B cell (primary cell): Measurements from ENCODE around the gene CTNNA2. TPM values are rescaled to one million over a fixed set of nuclear protein-coding genes. Genes with fewer than 3 reads are reported as not detected.

Experiments used
- ATAC-seq: fragments of 200-7000 bp; cut with Tn5 transposase; one replicate; pipeline ENCODE4 v1.10.0; 2021; ENCODE audit warnings: low read depth, mild to moderate bottlenecking, moderate number of reproducible peaks, moderate library complexity
- CTCF ChIA-PET: fragments of 350-600 bp; sonication (Branson Sonifier 250); formaldehyde crosslinking; loops from one replicate; lab custom pipeline; 2021; ENCODE audit warnings: antibody characterized with exemption, inconsistent platforms; lab: Charles Lee
- POLR2A ChIA-PET: fragments of 350-600 bp; sonication (Branson Sonifier 250); formaldehyde crosslinking; loops from one replicate; lab custom pipeline; 2021; ENCODE audit warnings: antibody characterized with exemption; lab: Charles Lee
- DNase-seq: peaks from one replicate; pipeline ENCODE4 v3.0.0; 2013
- H2AFZ ChIP-seq: 2 replicates; pipeline ENCODE4 v1.6.1; 2012; ENCODE audit warnings: mild to moderate bottlenecking, low read depth, low read length; ENCODE audit not compliant: insufficient read depth, poor library complexity, severe bottlenecking
- H3K27ac ChIP-seq, 2 donors: 1 replicate in 1 of 2; 2 replicates in 1 of 2; pipeline ENCODE4 v1.5.1; 2012 to 2013; ENCODE audit warnings: low read length in 2 of 2, mild to moderate bottlenecking in 2 of 2, moderate library complexity in 1 of 2
- H3K27me3 ChIP-seq, 4 experiments: fragments of 200-600 bp in 1 of 4; sonication (generic) in 1 of 4; replicated peaks in 1 of 4; 1 replicate in 2 of 4; 2 replicates in 2 of 4; pipeline versions ENCODE4 v1.6.1 to v1.7.0; 2013 to 2016; ENCODE audit warnings: low read length in 3 of 4, mild to moderate bottlenecking in 2 of 4, mixed read lengths in 1 of 4, moderate library complexity in 1 of 4; ENCODE audit not compliant: insufficient read depth in 4 of 4, control insufficient read depth in 3 of 4; ENCODE audit errors: control extremely low read depth in 1 of 4
- H3K36me3 ChIP-seq, 2 experiments: replicated peaks in 1 of 2; 1 replicate in 1 of 2; 2 replicates in 1 of 2; pipeline versions ENCODE4 v1.6.1 to v1.7.1; 2013; ENCODE audit warnings: low read length in 1 of 2; ENCODE audit not compliant: insufficient read depth in 2 of 2, control insufficient read depth in 1 of 2; ENCODE audit errors: control extremely low read depth in 1 of 2, extremely low read depth in 1 of 2
- H3K4me1 ChIP-seq, 2 donors: fragments of 200-600 bp in 1 of 2; sonication (generic) in 1 of 2; 1 replicate in 1 of 2; 2 replicates in 1 of 2; pipeline versions ENCODE4 v1.5.1 to v1.6.1; 2013 to 2017; ENCODE audit warnings: low read length in 2 of 2; ENCODE audit not compliant: control insufficient read depth in 2 of 2, insufficient read depth in 2 of 2
- H3K4me2 ChIP-seq: replicated peaks from 2 replicates; pipeline ENCODE3; 2012; ENCODE audit warnings: mild to moderate bottlenecking, low read depth, low read length; ENCODE audit not compliant: poor library complexity, severe bottlenecking
- H3K4me3 ChIP-seq, 5 experiments: fragments of 200-600 bp in 1 of 5; sonication (generic) in 1 of 5; 1 replicate in 3 of 5; 2 replicates in 2 of 5; pipeline versions ENCODE4 v1.5.1 to v1.7.0; 2011 to 2016; ENCODE audit warnings: low read length in 4 of 5, mild to moderate bottlenecking in 4 of 5, low read depth in 2 of 5, control low read depth in 1 of 5, moderate library complexity in 1 of 5; ENCODE audit not compliant: insufficient read depth in 1 of 5; ENCODE audit errors: control extremely low read depth in 1 of 5, extremely low read depth in 1 of 5
- H3K79me2 ChIP-seq: fragments of 200-600 bp; sonication (generic); one replicate; pipeline ENCODE4 v1.6.0; 2016; ENCODE audit warnings: low read length; ENCODE audit not compliant: control insufficient read depth, insufficient read depth
- H3K9ac ChIP-seq: fragments of 200-600 bp; sonication (generic); 2 replicates; pipeline ENCODE4 v1.6.1; 2017; ENCODE audit warnings: mild to moderate bottlenecking, low read length, moderate library complexity
- H3K9me3 ChIP-seq, 3 donors: one replicate each; pipeline versions ENCODE4 v1.6.1 to v1.7.1; 2013; ENCODE audit warnings: low read length in 2 of 3; ENCODE audit not compliant: control insufficient read depth in 2 of 3, insufficient read depth in 1 of 3; ENCODE audit errors: control extremely low read depth in 1 of 3
- H4K20me1 ChIP-seq: 2 replicates; pipeline ENCODE4 v1.6.0; 2012; ENCODE audit warnings: mild to moderate bottlenecking, low read length; ENCODE audit not compliant: insufficient read depth, control insufficient read depth, poor library complexity, severe bottlenecking
- H3K27ac Mint-ChIP-seq: one replicate; pipeline ENCODE4 v1.8.0; 2021; ENCODE audit warnings: mixed read lengths
- H3K27me3 Mint-ChIP-seq: one replicate; pipeline ENCODE4 v1.8.0; 2021; ENCODE audit warnings: mixed read lengths
- H3K4me1 Mint-ChIP-seq: one replicate; pipeline ENCODE4 v1.8.0; 2021; ENCODE audit warnings: mixed read lengths
- H3K4me3 Mint-ChIP-seq: one replicate; pipeline ENCODE4 v1.8.0; 2021; ENCODE audit warnings: mixed read lengths
- H3K9me3 Mint-ChIP-seq: one replicate; pipeline ENCODE4 v1.8.0; 2022; ENCODE audit warnings: mixed read lengths; ENCODE audit not compliant: insufficient read depth
- EZH2 ChIP-seq: IDR thresholded peaks from 2 replicates; pipeline ENCODE4 v1.6.1; 2012; ENCODE audit warnings: borderline replicate concordance, low read depth, mild to moderate bottlenecking, moderate library complexity, low read length; ENCODE audit not compliant: insufficient read depth, poor library complexity, severe bottlenecking
- WGBS: methylation state at CpG from one replicate; pipeline ENCODE4 v1.1.5; 2013; ENCODE audit warnings: missing lambda C conversion rate; ENCODE audit not compliant: insufficient coverage; 5-methylcytosine and 5-hydroxymethylcytosine counted together
- intact Hi-C: fragments of 100-400 bp; cut with micrococcal nuclease; formaldehyde crosslinking; loops from one replicate; pipeline ENCODE4 v1.10.0; 2022
- polyA plus RNA-seq: library from polyadenylated mRNA; depleted of rRNA; stranded (reverse); fragments of >200 nt; gene quantifications from 2 replicates; pipeline ENCODE4 v1.2.3, GENCODE V29; 2012
- total RNA-seq, 2 donors: library from RNA; stranded (reverse); fragments of 120-200 nt in 1 of 2; gene quantifications; 1 replicate in 1 of 2; 2 replicates in 1 of 2; pipeline versions ENCODE4 v1.2.3 to v1.2.4, GENCODE V29; 2013 to 2022
- TF ChIP-seq, protein P1 (sequence below): fragments of 200-600 bp; IDR thresholded peaks from one replicate; pipeline ENCODE4 v1.8.0; 2022; ENCODE audit warnings: antibody characterized with exemption, mild to moderate bottlenecking

CTNNA2 gene
- total and polyA plus RNA-seq, 2 donors (not counting 1 experiment from before 2014, with no cell fraction given) = not detected

DNA sequence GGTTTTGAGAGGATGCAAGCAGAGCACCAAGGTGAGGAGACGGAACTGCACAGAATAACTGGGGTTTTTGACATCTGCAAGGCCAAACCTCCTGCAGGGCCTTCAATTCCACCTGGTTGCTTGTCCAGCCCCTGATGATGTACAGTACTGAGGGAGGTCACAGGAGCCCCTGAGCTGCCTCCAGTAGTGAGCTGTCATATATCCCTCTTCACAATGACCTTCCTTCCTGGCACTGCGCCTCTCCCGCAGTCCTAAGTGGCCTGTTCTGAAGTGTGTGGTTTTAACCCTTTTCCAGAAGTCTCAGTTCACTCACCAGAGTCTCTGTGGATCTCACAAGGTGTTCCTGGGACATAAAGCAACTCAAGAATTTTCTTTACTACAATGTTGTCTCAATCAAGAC is 746.4 kb downstream of the CTNNA2 start:
- Histone ChIP-seq H3K79me2 (no peaks in the 10 kb centered on the region), H3K36me3 (no peaks in the 10 kb centered on the region), H3K4me2 (no peak overlapping the region), H3K27me3 (no peaks in the 10 kb centered on the region), H3K4me3 (no peak overlapping the region), H2AFZ (no peak overlapping the region), H3K27ac (no peak overlapping the region), H4K20me1 (no peaks in the 10 kb centered on the region), H3K4me1 (no peaks in the 10 kb centered on the region), H3K9ac (no peak overlapping the region), H3K9me3 (peaks cover 0 to 4% (median 0%) of the 10 kb centered on the region in 3 donors)
- intact Hi-C loops = no loop called here
- no peak overlapping the region for H3K27ac Mint-ChIP-seq
- no peak overlapping the region for H3K4me3 Mint-ChIP-seq
- peaks cover 2% of the 10 kb centered on the region for H3K9me3 Mint-ChIP-seq
- TF ChIP-seq, protein P1, sequence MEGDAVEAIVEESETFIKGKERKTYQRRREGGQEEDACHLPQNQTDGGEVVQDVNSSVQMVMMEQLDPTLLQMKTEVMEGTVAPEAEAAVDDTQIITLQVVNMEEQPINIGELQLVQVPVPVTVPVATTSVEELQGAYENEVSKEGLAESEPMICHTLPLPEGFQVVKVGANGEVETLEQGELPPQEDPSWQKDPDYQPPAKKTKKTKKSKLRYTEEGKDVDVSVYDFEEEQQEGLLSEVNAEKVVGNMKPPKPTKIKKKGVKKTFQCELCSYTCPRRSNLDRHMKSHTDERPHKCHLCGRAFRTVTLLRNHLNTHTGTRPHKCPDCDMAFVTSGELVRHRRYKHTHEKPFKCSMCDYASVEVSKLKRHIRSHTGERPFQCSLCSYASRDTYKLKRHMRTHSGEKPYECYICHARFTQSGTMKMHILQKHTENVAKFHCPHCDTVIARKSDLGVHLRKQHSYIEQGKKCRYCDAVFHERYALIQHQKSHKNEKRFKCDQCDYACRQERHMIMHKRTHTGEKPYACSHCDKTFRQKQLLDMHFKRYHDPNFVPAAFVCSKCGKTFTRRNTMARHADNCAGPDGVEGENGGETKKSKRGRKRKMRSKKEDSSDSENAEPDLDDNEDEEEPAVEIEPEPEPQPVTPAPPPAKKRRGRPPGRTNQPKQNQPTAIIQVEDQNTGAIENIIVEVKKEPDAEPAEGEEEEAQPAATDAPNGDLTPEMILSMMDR = no peak
- TF ChIP-seq EZH2 = no peak
- no peak for ATAC-seq
- H3K27me3 Mint-ChIP-seq = no peaks in the 10 kb centered on the region
- DNase-seq = no peak
- H3K4me1 Mint-ChIP-seq = no peaks in the 10 kb centered on the region
- CTCF ChIA-PET = no interaction called here
- 100% methylated on average over 1 of the region's 3 CpGs for WGBS
- POLR2A ChIA-PET = no interaction called here

DNA sequence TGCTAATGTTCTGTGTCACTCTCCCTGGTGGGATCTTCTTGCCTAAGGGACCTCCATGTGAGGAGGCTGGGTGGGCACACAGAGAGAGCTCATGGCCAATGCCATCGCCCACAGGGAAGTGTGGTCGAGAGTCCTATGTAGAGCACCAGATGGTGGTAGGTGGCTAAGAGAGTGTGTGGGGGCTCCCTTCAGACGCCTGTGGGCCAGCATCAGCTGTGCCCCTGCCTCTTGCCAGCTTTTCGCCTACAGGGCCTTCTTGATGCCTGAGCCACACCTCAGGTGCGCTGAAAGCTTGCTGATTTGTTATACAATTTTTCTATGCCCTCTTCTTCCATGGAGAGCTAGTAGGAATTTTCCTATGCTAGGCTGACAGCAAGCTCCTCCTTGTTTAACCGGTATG is 753.4 kb downstream of the CTNNA2 start:
- Mint-ChIP-seq H3K9me3 (peaks cover 7% of the 10 kb centered on the region), H3K4me3 (no peak overlapping the region), H3K27me3 (no peaks in the 10 kb centered on the region), H3K4me1 (no peaks in the 10 kb centered on the region), H3K27ac (no peak overlapping the region)
- Histone ChIP-seq H2AFZ (no peak overlapping the region), H3K27ac (no peak overlapping the region), H3K4me2 (no peak overlapping the region), H3K9ac (no peak overlapping the region), H3K4me3 (no peak overlapping the region), H3K9me3 (peaks cover 0 to 6% (median 0%) of the 10 kb centered on the region in 3 donors), H4K20me1 (no peaks in the 10 kb centered on the region), H3K79me2 (no peaks in the 10 kb centered on the region), H3K36me3 (no peaks in the 10 kb centered on the region), H3K4me1 (no peaks in the 10 kb centered on the region), H3K27me3 (no peaks in the 10 kb centered on the region)
- no peak for TF ChIP-seq EZH2
- TF ChIP-seq, protein P1 = no peak
- ChIA-PET POLR2A (no interaction called here), CTCF (no interaction called here)
- ATAC-seq (no peak), DNase-seq (no peak)
- 84% methylated on average over 4 of the region's 6 CpGs for WGBS
- intact Hi-C loops = no loop called here
